NCI-H748 treated with DMSO at 0.1 percent for 48 hours (cell line): ENCODE data around the gene KRTDAP.
A peak's percentile ranks its signal among the peaks of the same experiment; 100 is the strongest.

Source experiments
- DNase-seq: peaks from one replicate; lab custom pipeline; 2025; lab: John Stamatoyannopoulos, UW

Gene KRTDAP

GRCh38 chr19:35512831-35513627 lies 22.8 kb upstream of the KRTDAP start:
- no peak for DNase-seq

DNA sequence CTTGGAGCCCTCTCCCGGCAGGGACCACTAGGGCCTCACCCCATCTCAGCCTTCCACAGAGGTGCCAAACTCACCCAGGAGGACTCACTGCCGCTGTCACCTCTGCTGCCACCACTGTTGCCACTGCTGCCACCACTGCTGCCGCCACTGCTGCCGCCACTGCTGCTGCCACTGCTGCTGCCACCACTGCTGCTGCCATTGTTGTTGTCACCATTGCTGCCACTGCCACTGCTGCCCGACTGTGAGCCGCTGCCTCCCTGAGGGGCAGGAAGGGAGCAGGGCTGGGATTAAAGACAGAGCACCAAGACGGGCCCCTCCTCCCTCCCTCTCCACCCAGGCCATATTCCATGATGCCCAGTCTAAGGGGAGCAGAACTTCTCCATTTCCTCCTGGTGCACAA lies 21.1 kb upstream of the KRTDAP start:
- no peak for DNase-seq

DNA sequence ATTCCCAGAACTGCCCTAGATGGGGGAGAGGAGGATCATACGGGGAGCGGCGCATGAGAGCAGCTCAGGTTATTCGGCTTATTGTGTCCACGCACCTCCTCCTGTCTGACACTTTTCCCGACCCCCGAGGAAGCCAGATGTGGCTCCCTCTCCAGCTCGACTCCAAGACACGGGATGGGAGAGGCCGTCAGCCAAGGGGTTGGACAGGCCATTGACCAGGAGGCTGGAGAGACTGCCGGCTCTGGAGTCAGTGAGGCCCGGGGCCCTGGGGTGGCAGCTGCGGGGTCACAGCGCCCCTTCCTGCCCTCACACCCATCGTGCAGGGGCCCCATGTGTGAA lies 20.3 kb upstream of the KRTDAP start:
- no peak for DNase-seq

- DNase-seq: peak; percentile 83
These were observed 19.8 kb upstream of the KRTDAP start for GRCh38 chr19:35509861-35510625.

GRCh38 chr19:35509018-35509652 lies 18.9 kb upstream of the KRTDAP start:
- DNase-seq: peak; percentile 72

GRCh38 chr19:35508129-35508528 lies 17.9 kb upstream of the KRTDAP start:
- DNase-seq: no peak

GRCh38 chr19:35507561-35507960 lies 17.3 kb upstream of the KRTDAP start:
- DNase-seq: no peak

DNA sequence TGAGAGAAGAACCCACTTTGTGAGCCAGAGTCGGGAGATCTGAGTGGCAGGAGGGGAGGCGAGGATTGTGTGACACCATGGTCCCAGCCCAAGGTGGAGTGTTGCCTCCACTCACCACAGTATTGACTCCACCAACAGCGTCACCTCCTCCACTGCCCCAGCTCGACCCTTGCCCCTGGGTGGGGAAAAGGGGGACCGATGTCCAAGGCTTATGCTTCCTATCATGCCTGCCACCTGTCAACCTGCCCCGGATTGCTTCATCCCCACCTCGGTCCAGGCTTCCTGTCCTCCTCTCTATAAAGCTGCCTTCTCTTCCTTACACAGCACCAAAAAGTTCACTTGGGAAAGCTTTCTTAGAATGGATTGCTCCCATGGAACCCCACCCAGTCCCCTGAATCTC lies 15.7 kb upstream of the KRTDAP start:
- DNase-seq: no peak

- no peak for DNase-seq
These were observed 12.5 kb upstream of the KRTDAP start for GRCh38 chr19:35502751-35503150.

DNA sequence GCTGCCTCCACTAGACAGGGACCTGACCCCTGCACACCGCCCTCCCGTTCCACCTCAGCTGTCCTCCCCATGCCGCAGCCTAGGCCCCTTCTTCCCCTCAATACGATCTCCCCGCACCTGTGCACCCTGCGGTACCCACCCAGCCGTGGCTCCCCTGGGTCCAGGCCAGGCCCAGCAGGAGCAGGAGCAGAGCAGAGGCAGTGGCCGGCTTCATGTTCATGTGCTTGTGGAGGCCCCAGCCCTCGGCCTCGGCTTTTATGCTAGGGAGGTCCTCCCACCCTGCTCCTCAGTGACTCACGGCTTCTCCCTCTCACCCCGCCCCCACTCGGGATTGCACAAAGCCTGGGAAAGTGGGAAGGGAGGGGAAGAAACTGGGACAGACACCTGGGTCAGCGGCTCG lies 11.4 kb upstream of the KRTDAP start:
- no peak for DNase-seq

DNA sequence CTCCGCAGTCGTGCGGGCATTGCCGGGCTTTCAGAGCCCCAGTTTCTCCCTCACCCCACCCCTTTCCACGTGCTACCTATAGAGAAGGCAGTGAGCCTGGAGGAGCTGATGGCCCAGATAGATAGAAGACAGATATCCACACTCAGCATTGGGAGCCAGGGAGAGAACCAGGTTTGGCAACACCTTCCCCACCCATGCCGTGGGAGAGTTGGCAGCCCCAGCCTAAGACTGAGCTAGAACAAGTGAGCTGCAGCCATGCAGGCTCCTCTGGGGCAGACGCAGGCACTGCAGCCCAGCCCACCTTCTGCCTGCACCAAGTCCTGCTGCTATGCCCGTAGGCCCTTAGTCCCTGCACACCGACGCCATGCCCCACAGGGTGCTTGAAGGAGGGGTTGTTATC lies 10.3 kb upstream of the KRTDAP start:
- no peak for DNase-seq

GRCh38 chr19:35498984-35499527 lies 8.8 kb upstream of the KRTDAP start:
- DNase-seq: no peak

DNA sequence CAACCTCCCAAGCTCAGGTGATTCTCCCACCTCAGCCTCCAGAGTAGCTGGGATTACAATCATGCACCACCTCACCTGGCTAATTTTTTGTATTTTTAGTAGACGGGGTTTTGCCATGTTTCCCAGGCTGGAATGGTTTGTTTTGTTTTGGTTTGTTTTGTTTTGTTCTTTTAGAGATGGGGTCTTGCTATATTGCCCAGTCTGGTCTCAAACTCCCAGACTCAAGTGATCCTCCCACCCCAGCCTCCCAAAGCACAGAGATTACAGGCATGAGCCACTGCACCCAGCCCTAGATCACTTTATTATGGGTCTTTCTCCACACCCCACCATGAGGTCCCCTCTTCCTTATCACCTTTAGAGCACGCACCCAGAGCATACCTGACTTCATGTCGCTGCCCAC lies 8.0 kb upstream of the KRTDAP start:
- no peak for DNase-seq

DNA sequence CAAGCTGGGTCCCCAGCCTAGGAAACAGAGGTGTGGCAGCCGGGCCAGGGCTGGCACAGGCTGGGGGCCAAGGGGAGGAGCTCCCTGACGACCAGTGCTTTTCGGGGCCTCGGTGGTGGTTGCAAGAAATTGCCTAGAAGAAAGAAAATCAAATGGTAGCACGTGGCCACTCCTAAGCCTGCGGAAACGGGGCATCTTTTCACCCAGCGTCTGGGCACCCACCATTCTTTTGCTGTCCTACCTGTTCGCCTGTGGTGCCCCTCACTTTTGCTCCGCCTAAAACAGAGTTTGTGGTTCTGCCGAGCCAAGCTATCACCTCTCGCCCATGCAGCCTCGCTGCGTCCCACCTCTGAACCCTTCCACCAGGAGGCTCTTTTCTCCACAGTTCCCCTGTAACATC lies 7.1 kb upstream of the KRTDAP start:
- DNase-seq: no peak

- DNase-seq: no peak
These were observed 5.1 kb upstream of the KRTDAP start for GRCh38 chr19:35495107-35496064.

- no peak for DNase-seq
These were observed 3.7 kb upstream of the KRTDAP start for GRCh38 chr19:35493971-35494370.

DNA sequence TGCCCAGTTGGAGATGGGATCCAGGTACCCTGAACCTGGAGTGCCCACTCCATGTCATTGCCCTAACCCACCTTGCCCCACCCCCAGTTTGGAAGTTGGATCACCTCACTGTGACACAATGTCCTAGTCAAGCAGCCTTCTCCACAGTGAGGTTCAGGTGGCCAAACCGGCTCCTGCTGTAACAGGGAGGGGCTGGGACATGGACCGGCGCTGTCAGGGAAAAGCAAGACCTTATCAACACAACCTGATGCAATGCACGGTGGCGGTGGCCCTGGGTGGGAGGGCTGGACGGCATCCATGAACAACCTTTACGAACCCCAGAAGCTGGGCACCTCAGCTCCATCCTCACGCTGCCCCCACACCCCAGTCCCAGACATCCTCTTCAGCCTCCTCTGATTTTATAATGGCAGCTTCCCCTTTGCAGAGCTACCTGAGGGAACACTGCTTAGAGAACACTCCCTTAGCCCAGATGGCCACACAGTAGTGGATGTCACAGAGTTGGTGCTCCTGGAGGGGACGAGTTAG lies 1.6 kb upstream of the KRTDAP start:
- no peak for DNase-seq

- no peak for DNase-seq
These were observed 1.6 kb downstream of the KRTDAP start for GRCh38 chr19:35488677-35489076.

GRCh38 chr19:35487656-35488182 lies 2.5 kb downstream of the KRTDAP start:
- DNase-seq: no peak

GRCh38 chr19:35486268-35486708 lies 4.0 kb downstream of the KRTDAP start:
- no peak for DNase-seq
